ENCODE measurements around the gene ZNF407. TPM values are rescaled to one million over a fixed set of nuclear protein-coding genes. Genes with fewer than 3 reads are reported as not detected.

Gene ZNF407
- total and polyA plus RNA-seq, 4 donors: 2.8 to 34.9 (median 9.5) TPM

- DNase-seq: no peak
- no peak overlapping the region for H3K27ac ChIP-seq (ENCODE audit: low read depth in 1 of 2, low read length in 1 of 2)
- no peaks in the 10 kb centered on the region for H3K27me3 ChIP-seq (ENCODE audit: control insufficient read depth in 3 of 3, insufficient read depth in 3 of 3, low read length in 2 of 3)
- ATAC-seq (ENCODE audit: insufficient read depth, low FRiP score): no peak
- H3K4me1 ChIP-seq (ENCODE audit: control insufficient read depth in 5 of 5, insufficient read depth in 5 of 5, low read length in 5 of 5): no peaks in the 10 kb centered on the region
- H3K9me3 ChIP-seq (ENCODE audit: control insufficient read depth in 4 of 4, insufficient read depth in 3 of 4, low read length in 3 of 4): peaks cover 0 to 4% (median 0%) of the 10 kb centered on the region in 4 donors
- H3K9ac ChIP-seq (ENCODE audit: insufficient read depth in 1 of 2, low read length in 2 of 2): no peak overlapping the region
- TF ChIP-seq, protein P1, sequence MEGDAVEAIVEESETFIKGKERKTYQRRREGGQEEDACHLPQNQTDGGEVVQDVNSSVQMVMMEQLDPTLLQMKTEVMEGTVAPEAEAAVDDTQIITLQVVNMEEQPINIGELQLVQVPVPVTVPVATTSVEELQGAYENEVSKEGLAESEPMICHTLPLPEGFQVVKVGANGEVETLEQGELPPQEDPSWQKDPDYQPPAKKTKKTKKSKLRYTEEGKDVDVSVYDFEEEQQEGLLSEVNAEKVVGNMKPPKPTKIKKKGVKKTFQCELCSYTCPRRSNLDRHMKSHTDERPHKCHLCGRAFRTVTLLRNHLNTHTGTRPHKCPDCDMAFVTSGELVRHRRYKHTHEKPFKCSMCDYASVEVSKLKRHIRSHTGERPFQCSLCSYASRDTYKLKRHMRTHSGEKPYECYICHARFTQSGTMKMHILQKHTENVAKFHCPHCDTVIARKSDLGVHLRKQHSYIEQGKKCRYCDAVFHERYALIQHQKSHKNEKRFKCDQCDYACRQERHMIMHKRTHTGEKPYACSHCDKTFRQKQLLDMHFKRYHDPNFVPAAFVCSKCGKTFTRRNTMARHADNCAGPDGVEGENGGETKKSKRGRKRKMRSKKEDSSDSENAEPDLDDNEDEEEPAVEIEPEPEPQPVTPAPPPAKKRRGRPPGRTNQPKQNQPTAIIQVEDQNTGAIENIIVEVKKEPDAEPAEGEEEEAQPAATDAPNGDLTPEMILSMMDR (IDR thresholded peaks at IDR 0.05; ENCODE audit: control extremely low read depth, extremely low read depth): no peak
- 80 to 85% methylated on average over 12 of the region's 12 CpGs for WGBS, 2 donors
- H3K4me3 ChIP-seq: no peak overlapping the region
- H3K36me3 ChIP-seq (ENCODE audit: control insufficient read depth in 4 of 4, insufficient read depth in 4 of 4, low read length in 4 of 4): no peaks in the 10 kb centered on the region
Observed at GRCh38 chr18:74571895-74572680, 25.6 kb upstream of the ZNF407 start.

- ATAC-seq (ENCODE audit: insufficient read depth, low FRiP score) (no peak), DNase-seq (no peak)
- TF ChIP-seq, protein P1 (IDR thresholded peaks at IDR 0.05; ENCODE audit: control extremely low read depth, extremely low read depth): no peak
- Histone ChIP-seq H3K27me3 (ENCODE audit: control insufficient read depth in 3 of 3, insufficient read depth in 3 of 3, low read length in 2 of 3) (no peaks in the 10 kb centered on the region), H3K4me1 (ENCODE audit: control insufficient read depth in 5 of 5, insufficient read depth in 5 of 5, low read length in 5 of 5) (no peaks in the 10 kb centered on the region), H3K4me3 (no peak overlapping the region), H3K36me3 (ENCODE audit: control insufficient read depth in 4 of 4, insufficient read depth in 4 of 4, low read length in 4 of 4) (no peaks in the 10 kb centered on the region), H3K9ac (ENCODE audit: insufficient read depth in 1 of 2, low read length in 2 of 2) (no peak overlapping the region), H3K27ac (ENCODE audit: low read depth in 1 of 2, low read length in 1 of 2) (no peak overlapping the region), H3K9me3 (ENCODE audit: control insufficient read depth in 4 of 4, insufficient read depth in 3 of 4, low read length in 3 of 4) (peaks cover 0 to 2% (median 0%) of the 10 kb centered on the region in 4 donors)
Observed at GRCh38 chr18:74573053-74573452, 24.6 kb upstream of the ZNF407 start.

GRCh38 chr18:74574916-74575315, 22.8 kb upstream of the ZNF407 start:
- H3K4me3 ChIP-seq: no peak overlapping the region
- no peaks in the 10 kb centered on the region for H3K27me3 ChIP-seq (ENCODE audit: control insufficient read depth in 3 of 3, insufficient read depth in 3 of 3, low read length in 2 of 3)
- H3K27ac ChIP-seq (ENCODE audit: low read depth in 1 of 2, low read length in 1 of 2): no peak overlapping the region
- H3K36me3 ChIP-seq (ENCODE audit: control insufficient read depth in 4 of 4, insufficient read depth in 4 of 4, low read length in 4 of 4): no peaks in the 10 kb centered on the region
- no peak for ATAC-seq (ENCODE audit: insufficient read depth, low FRiP score)
- TF ChIP-seq, protein P1 (IDR thresholded peaks at IDR 0.05; ENCODE audit: control extremely low read depth, extremely low read depth): no peak
- H3K4me1 ChIP-seq (ENCODE audit: control insufficient read depth in 5 of 5, insufficient read depth in 5 of 5, low read length in 5 of 5): no peaks in the 10 kb centered on the region
- no peaks in the 10 kb centered on the region for H3K9me3 ChIP-seq (ENCODE audit: control insufficient read depth in 4 of 4, insufficient read depth in 3 of 4, low read length in 3 of 4)
- 80 to 83% methylated on average over 2 of the region's 2 CpGs for WGBS, 2 donors
- no peak overlapping the region for H3K9ac ChIP-seq (ENCODE audit: insufficient read depth in 1 of 2, low read length in 2 of 2)
- no peak for DNase-seq
